Large intestine (tissue), 3 donors: ENCODE results near the gene STK32B. TPM values are rescaled to one million over a fixed set of nuclear protein-coding genes. Genes with fewer than 3 reads are reported as not detected.

Experiments
- DNase-seq, 2 donors: peaks; one replicate each; pipeline versions ENCODE4 v3.0.0 to v3.0.0-alpha.2; 2013
- H3K27ac ChIP-seq: one replicate; pipeline ENCODE4 v1.5.1; 2013; ENCODE audit warnings: low read length
- H3K27me3 ChIP-seq: 2 replicates; pipeline ENCODE4 v1.6.1; 2013; ENCODE audit warnings: low read length; ENCODE audit not compliant: control insufficient read depth, insufficient read depth
- H3K36me3 ChIP-seq: 2 replicates; pipeline ENCODE4 v1.6.1; 2013; ENCODE audit warnings: low read length; ENCODE audit not compliant: control insufficient read depth, insufficient read depth
- H3K4me1 ChIP-seq: one replicate; pipeline ENCODE4 v1.6.1; 2013; ENCODE audit warnings: low read length; ENCODE audit not compliant: control insufficient read depth, insufficient read depth
- H3K4me3 ChIP-seq: one replicate; pipeline ENCODE4 v1.5.1; 2013; ENCODE audit warnings: low read length
- H3K9me3 ChIP-seq: one replicate; pipeline ENCODE4 v1.6.1; 2013; ENCODE audit warnings: mild to moderate bottlenecking, low read depth, low read length, moderate library complexity; ENCODE audit not compliant: control insufficient read depth
- WGBS: methylation state at CpG from one replicate; pipeline ENCODE4 v1.1.5; 2013; ENCODE audit warnings: low lambda C conversion rate; ENCODE audit not compliant: insufficient coverage; 5-methylcytosine and 5-hydroxymethylcytosine counted together
- polyA plus RNA-seq: library from polyadenylated mRNA; unstranded; fragments of 120-200 nt; gene quantifications from one replicate; pipeline ENCODE4 v1.2.1, GENCODE V29; 2013

STK32B gene
- polyA plus RNA-seq, 1 donor, result 1.6 TPM

DNA sequence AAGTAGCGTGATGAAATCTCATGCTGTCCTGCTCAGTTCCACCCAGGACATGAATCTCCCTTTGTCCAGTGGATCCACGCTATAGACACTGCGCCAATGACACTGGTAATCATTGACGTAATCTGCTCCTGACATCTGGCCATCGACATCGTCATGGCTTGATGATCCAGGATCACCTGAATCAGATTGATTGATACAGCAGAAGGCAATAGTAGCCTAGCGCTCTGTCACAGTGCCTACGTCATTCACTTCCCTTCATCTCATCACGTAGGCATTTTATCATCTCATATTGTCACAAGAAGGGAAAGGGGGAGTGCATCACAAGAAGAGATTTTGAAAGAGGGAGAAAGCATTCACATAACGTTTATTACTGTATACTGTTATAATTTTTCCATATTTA is 68.8 kb downstream of the STK32B start:
- Histone ChIP-seq H3K4me3 (no peak overlapping the region), H3K9me3 (no peaks in the 10 kb centered on the region), H3K36me3 (no peaks in the 10 kb centered on the region), H3K27me3 (no peaks in the 10 kb centered on the region), H3K27ac (no peak overlapping the region), H3K4me1 (no peaks in the 10 kb centered on the region)
- DNase-seq, result no peak
- 100% methylated on average over 1 of the region's 10 CpGs for WGBS

DNA sequence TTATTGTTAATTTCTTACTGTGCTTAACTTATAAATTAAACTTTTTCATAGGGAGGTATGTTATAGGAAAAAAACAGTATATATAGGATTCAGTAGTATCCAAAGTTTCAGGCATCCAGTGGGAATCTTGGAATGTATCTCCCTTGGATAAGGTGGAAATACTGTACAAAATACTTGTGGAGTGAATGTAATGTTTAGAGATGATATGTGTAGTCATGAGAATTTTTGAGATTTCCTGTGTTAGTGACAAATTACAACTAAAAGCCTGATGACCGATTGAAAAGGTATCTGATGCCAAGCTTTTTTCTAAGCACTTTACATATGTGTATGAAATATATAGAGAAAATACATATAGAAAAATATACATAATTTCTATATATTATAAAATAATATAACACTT is 69.2 kb downstream of the STK32B start:
- no peak overlapping the region for H3K27ac ChIP-seq
- H3K4me1 ChIP-seq, result no peaks in the 10 kb centered on the region
- DNase-seq, result no peak
- H3K4me3 ChIP-seq, result no peak overlapping the region
- WGBS, result no CpG with 5 or more reads among the region's 1 CpG
- no peaks in the 10 kb centered on the region for H3K36me3 ChIP-seq
- H3K9me3 ChIP-seq, result no peaks in the 10 kb centered on the region
- no peaks in the 10 kb centered on the region for H3K27me3 ChIP-seq

DNA sequence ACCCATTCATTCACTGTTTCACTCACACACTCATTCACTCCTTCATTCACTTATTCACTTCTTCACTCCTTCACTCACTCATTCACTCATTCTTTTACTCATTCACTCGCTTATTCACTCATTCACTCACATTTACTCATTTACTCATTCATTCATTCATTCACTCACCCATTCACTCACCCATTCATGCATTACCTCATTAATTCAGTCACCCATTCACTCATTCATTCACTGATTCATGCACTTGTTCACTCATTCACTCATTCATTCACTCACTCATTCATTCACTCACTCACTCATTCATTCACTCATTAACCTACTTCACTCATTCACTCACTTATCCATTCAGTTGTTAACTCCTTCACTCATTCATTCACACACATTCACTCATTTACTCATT is 70.8 kb downstream of the STK32B start:
- no peak for DNase-seq
- H3K27ac ChIP-seq, result no peak overlapping the region
- H3K4me1 ChIP-seq, result no peaks in the 10 kb centered on the region
- no peaks in the 10 kb centered on the region for H3K27me3 ChIP-seq
- no peak overlapping the region for H3K4me3 ChIP-seq
- 100% methylated on average over 1 of the region's 1 CpG for WGBS
- no peaks in the 10 kb centered on the region for H3K9me3 ChIP-seq
- H3K36me3 ChIP-seq, result no peaks in the 10 kb centered on the region

DNA sequence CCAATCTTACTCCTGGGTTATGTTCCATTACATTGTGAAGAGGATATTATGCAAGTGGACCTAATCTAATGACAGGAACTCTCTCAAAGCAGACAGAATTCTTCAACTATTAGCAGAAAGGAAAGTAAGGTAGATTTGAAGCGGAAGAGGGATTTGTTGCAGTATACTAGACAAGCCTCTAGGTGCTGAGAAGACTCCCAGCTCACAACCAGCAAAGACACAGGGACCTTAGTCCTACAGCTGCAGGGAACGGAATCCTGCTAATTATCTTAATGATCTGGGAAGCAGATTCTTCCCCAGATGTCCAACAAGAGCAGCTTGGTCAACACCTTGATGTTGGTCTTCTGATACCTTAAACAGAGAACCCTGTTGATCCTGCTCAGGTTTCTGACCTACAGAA is 73.6 kb downstream of the STK32B start:
- no peaks in the 10 kb centered on the region for H3K36me3 ChIP-seq
- H3K9me3 ChIP-seq, result no peaks in the 10 kb centered on the region
- H3K27me3 ChIP-seq, result no peaks in the 10 kb centered on the region
- DNase-seq, result no peak
- 83% methylated on average over 1 of the region's 2 CpGs for WGBS
- H3K4me3 ChIP-seq, result no peak overlapping the region
- H3K4me1 ChIP-seq, result no peaks in the 10 kb centered on the region
- no peak overlapping the region for H3K27ac ChIP-seq

DNA sequence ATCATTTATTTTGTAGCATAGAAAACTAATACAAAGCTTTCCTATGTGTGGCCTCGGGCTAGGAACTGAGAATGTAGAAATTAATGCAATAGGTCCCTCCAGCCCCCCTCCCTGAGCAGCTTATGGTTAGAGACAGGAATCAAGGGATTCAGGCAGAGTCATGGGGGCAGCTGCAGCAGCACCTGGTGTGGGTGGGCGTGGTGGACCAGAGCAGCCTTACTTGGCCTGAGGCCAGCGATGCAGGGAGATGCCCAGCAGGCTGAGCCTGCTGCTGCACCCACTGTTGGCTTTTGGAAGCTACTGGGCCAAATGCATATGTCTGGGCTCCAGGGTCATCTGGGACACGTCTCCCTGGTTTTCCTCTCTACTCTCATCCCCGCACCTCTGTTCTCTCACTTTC is 74.0 kb downstream of the STK32B start:
- Histone ChIP-seq H3K27ac (no peak overlapping the region), H3K4me1 (no peaks in the 10 kb centered on the region), H3K4me3 (no peak overlapping the region), H3K27me3 (no peaks in the 10 kb centered on the region), H3K9me3 (no peaks in the 10 kb centered on the region), H3K36me3 (no peaks in the 10 kb centered on the region)
- DNase-seq, result no peak
- no CpG with 5 or more reads among the region's 5 CpGs for WGBS

DNA sequence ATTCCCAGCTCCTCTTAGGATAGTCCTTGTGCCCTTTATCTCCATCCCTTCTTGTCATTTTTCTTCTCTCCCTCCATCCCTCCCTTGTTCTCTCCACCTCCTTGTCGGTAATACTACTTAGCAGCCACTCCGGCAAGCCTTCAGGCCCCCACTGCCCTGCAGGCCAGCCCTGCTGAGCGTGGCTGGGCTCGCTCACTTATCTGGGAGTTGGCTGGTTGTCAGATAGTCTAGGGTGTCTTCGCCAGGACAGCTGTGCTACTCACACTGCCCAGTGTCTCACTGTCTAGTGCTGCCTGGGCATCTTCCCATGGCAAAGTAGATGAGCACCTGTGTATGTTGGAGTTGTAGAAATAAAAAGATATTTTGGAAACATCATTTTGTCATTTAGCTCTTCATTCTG is 75.0 kb downstream of the STK32B start:
- Histone ChIP-seq H3K9me3 (no peaks in the 10 kb centered on the region), H3K27ac (no peak overlapping the region), H3K4me3 (no peak overlapping the region), H3K27me3 (no peaks in the 10 kb centered on the region), H3K36me3 (no peaks in the 10 kb centered on the region), H3K4me1 (no peaks in the 10 kb centered on the region)
- DNase-seq, result no peak
- 100% methylated on average over 1 of the region's 5 CpGs for WGBS

DNA sequence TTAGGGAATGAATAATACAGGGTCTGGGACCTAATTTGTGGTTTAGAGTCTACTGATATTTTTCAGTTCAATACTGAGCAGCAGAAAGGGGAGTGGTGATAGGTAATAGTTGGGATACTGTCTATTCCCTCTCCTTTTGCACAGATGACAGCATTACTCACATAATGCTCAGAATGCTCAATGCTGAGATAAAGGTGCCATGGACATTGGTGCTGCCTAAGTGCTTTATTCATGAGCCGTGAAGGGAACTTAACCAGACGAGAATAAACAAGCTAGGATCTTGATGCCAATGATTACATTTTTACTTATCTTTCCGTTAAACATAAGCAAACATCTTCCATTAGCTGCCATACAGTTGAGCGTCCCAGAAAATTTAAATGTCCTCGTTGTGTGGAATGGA is 75.6 kb downstream of the STK32B start:
- no peak overlapping the region for H3K4me3 ChIP-seq
- no peaks in the 10 kb centered on the region for H3K4me1 ChIP-seq
- no peaks in the 10 kb centered on the region for H3K27me3 ChIP-seq
- H3K27ac ChIP-seq, result no peak overlapping the region
- 63% methylated on average over 2 of the region's 5 CpGs for whole genome bisulfite sequencing
- H3K36me3 ChIP-seq, result no peaks in the 10 kb centered on the region
- H3K9me3 ChIP-seq, result no peaks in the 10 kb centered on the region
- DNase-seq, result no peak

DNA sequence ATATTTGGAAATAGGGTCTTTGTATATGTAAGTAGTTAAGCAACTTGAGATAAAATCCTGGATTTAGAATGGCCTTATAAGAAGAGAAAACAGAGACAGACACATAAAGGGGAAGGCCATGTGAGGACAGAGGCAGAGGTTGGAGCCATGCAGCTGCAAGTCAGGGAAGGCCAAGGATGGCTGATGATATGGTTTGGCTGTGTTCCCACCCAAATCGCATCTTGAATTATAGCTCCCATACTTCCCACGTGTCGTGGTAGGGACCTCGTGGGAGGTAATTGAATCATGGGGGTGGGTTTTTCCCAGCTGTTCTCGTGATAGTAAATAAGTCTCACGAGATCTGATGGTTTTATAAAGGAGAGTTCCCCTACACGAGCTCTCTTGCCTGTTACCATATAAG is 76.3 kb downstream of the STK32B start:
- Histone ChIP-seq H3K4me1 (no peaks in the 10 kb centered on the region), H3K27ac (no peak overlapping the region), H3K27me3 (no peaks in the 10 kb centered on the region), H3K4me3 (no peak overlapping the region), H3K36me3 (no peaks in the 10 kb centered on the region), H3K9me3 (no peaks in the 10 kb centered on the region)
- DNase-seq, result no peak
- WGBS, result no CpG with 5 or more reads among the region's 7 CpGs

DNA sequence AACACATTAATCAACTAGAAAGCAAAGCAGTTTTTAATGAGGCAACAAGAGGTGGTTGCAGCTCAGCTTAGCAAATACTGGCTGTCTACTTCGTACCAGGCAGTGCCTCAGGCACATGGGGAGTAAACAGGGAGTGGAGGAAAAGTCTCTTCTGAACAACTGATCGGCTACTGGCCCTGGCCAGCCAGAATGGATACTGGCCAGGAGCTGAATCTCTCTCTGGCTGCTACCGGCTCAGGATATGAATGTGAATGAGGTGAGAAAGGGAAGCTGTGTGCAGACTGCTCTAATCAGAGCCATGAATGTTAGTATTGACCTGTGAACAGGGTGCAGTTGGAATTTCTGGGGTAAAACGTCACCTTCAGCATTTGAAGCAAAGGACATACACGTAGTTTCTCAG is 77.3 kb downstream of the STK32B start:
- H3K27ac ChIP-seq, result no peak overlapping the region
- WGBS, result no CpG with 5 or more reads among the region's 5 CpGs
- H3K4me1 ChIP-seq, result no peaks in the 10 kb centered on the region
- no peaks in the 10 kb centered on the region for H3K27me3 ChIP-seq
- H3K4me3 ChIP-seq, result no peak overlapping the region
- H3K36me3 ChIP-seq, result no peaks in the 10 kb centered on the region
- no peaks in the 10 kb centered on the region for H3K9me3 ChIP-seq
- DNase-seq, result no peak

DNA sequence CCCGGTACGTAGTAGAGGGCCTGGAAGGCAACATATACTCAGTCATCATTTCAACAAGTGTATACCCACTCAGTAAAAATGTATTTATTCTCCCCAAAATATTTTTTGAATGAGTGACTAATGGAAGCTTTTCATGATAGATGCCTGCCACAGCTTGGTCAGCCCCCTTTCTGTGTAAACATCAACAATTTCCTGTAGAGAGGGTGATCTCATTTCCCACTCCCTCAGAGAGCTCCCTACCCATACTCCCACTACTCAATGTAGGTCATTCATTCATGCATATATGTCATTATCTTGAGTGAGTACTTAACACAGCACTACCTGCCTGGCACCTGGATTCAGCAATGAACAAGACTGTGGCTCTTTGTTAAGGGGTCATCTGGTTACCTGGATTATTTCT is 81.9 kb downstream of the STK32B start:
- Histone ChIP-seq H3K9me3 (no peaks in the 10 kb centered on the region), H3K36me3 (no peaks in the 10 kb centered on the region), H3K4me1 (no peaks in the 10 kb centered on the region), H3K27me3 (no peaks in the 10 kb centered on the region), H3K27ac (no peak overlapping the region), H3K4me3 (no peak overlapping the region)
- DNase-seq, result no peak
- no CpG with 5 or more reads among the region's 2 CpGs for WGBS

DNA sequence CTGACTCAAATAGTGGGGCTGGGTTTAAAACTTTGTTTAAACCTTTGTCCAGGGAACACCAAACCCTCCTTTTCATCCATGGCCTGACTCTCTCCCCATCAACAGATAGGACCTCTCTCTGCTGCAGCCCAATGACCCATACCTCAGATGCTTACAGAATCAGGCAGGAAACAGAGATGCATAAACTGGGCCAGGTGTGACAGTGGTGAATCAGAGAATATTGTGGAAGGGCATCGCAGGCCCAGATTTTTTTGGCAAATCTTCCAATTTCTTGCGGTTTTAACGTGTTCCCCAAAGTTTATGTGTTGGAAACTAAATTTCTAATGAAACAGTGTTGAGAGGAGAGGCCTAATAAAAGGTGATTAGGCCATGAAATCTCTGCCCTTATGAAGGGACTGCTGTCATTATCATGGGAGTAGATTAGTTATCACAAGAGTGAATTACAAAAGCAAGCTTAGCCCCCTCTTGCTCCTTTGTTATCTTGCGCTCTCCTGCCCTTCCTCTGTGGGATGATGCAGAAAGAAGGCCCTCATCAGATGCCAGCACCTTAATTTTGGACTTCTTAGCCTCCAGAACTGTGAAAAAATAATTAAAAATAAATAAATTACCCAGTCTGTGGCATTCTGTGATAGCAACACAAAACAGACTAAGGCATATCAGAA is 82.8 kb downstream of the STK32B start:
- no peak overlapping the region for H3K4me3 ChIP-seq
- H3K27me3 ChIP-seq, result no peaks in the 10 kb centered on the region
- H3K4me1 ChIP-seq, result no peaks in the 10 kb centered on the region
- no peak overlapping the region for H3K27ac ChIP-seq
- DNase-seq, result no peak
- WGBS, result no CpG with 5 or more reads among the region's 4 CpGs
- no peaks in the 10 kb centered on the region for H3K36me3 ChIP-seq
- H3K9me3 ChIP-seq, result no peaks in the 10 kb centered on the region
